ENCODE results near the gene LHX3. TPM values are rescaled to one million over a fixed set of nuclear protein-coding genes. Genes with fewer than 3 reads are reported as not detected.

LHX3 gene
- polyA plus RNA-seq, 1 donor from 2014 or later: not detected

DNA sequence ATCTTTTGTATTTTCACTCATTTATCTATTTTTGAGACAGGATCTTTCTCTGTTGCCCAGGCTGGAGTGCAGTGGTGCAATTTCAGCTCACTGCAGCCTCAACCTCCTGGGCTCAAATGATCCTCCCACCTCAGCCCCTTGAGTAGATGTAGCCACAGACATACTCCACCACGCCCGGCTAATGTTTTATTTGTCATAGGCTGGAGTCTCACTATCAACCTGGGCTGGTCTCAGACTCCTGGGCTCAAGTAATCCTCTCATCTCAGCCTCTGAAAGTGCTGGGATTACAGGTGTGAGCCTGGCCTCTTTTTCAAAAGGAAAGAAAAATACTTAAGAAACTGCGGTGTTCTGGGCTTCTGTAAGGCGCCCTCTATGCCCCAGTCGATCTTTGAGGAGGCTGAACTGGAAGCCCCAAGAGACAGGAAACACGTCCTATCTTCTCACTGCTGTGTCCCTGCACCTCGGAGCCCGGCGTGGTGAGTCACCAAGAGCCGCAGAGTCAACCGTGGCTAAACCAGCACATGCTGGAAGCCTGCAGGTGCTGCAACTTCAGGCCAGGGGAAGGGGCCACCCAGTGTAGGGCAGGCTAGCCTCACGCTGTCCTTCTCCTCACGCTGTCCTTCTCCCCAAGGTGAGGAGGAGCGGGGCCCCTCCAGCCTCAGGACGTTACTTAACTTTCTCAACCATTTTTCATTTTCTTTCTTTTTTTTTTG, 15.2 kb upstream of the LHX3 start (continued):
- TF ChIP-seq, protein P1, sequence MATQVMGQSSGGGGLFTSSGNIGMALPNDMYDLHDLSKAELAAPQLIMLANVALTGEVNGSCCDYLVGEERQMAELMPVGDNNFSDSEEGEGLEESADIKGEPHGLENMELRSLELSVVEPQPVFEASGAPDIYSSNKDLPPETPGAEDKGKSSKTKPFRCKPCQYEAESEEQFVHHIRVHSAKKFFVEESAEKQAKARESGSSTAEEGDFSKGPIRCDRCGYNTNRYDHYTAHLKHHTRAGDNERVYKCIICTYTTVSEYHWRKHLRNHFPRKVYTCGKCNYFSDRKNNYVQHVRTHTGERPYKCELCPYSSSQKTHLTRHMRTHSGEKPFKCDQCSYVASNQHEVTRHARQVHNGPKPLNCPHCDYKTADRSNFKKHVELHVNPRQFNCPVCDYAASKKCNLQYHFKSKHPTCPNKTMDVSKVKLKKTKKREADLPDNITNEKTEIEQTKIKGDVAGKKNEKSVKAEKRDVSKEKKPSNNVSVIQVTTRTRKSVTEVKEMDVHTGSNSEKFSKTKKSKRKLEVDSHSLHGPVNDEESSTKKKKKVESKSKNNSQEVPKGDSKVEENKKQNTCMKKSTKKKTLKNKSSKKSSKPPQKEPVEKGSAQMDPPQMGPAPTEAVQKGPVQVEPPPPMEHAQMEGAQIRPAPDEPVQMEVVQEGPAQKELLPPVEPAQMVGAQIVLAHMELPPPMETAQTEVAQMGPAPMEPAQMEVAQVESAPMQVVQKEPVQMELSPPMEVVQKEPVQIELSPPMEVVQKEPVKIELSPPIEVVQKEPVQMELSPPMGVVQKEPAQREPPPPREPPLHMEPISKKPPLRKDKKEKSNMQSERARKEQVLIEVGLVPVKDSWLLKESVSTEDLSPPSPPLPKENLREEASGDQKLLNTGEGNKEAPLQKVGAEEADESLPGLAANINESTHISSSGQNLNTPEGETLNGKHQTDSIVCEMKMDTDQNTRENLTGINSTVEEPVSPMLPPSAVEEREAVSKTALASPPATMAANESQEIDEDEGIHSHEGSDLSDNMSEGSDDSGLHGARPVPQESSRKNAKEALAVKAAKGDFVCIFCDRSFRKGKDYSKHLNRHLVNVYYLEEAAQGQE (IDR thresholded peaks at IDR 0.05; ENCODE audit: borderline replicate concordance): no peak

DNA sequence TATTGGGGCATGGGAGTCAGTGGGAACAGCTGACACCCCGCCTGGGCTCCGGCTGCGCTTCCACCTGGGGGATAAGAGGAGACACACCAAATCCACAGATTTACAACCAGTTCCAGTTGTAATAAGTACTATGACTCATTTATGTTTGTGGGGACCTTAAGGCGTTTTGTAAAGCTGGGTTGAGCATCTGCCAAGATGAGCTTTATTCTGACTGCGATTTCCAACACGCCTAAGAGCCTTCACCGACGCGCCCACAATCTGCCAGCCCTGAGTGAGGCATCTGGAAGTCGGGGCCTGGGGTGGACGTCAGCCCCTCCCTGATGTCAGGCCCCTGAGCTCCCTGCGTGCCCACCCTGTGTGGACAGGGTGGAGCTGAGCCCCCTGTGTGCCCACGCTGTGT, 14.3 kb upstream of the LHX3 start:
- H3K79me2 ChIP-seq (replicated peaks; ENCODE audit: insufficient read depth, low read length): no peaks in the 10 kb centered on the region
- no peaks in the 10 kb centered on the region for H3K9me3 ChIP-seq (ENCODE audit: low read length)
- TF ChIP-seq SMC3 (conservative IDR thresholded peaks at IDR 0.05; ENCODE audit: poor library complexity) (no peak), POLR2AphosphoS5 (IDR thresholded peaks at IDR 0.05) (no peak), MXI1 (conservative IDR thresholded peaks at IDR 0.05; ENCODE audit: poor library complexity, severe bottlenecking) (no peak), TAF1 (IDR thresholded peaks at IDR 0.05; ENCODE audit: low read depth) (no peak), EP300 (conservative IDR thresholded peaks at IDR 0.05; ENCODE audit: poor library complexity, severe bottlenecking) (no peak)
- H3K4me2 ChIP-seq (ENCODE audit: low read length): no peak overlapping the region
- H3F3A ChIP-seq (ENCODE audit: insufficient read depth, low read length, poor library complexity, severe bottlenecking): no peaks in the 10 kb centered on the region
- H3K27me3 ChIP-seq (ENCODE audit: insufficient read depth, low read depth, low read length): no peaks in the 10 kb centered on the region
- no peak overlapping the region for H3K27ac ChIP-seq (ENCODE audit: low read length)
- no peak overlapping the region for H3K9ac ChIP-seq (ENCODE audit: low read length)
- no peak overlapping the region for H3K4me3 ChIP-seq (ENCODE audit: low read length)
- peaks cover 3% of the 10 kb centered on the region for H3K36me3 ChIP-seq (ENCODE audit: insufficient read depth, low read length)
- no peaks in the 10 kb centered on the region for H4K20me1 ChIP-seq (ENCODE audit: insufficient read depth)
- no peaks in the 10 kb centered on the region for H3K9me2 ChIP-seq (ENCODE audit: insufficient read depth, low read length)
- H2AFZ ChIP-seq (ENCODE audit: low read depth, low read length): no peak overlapping the region

DNA sequence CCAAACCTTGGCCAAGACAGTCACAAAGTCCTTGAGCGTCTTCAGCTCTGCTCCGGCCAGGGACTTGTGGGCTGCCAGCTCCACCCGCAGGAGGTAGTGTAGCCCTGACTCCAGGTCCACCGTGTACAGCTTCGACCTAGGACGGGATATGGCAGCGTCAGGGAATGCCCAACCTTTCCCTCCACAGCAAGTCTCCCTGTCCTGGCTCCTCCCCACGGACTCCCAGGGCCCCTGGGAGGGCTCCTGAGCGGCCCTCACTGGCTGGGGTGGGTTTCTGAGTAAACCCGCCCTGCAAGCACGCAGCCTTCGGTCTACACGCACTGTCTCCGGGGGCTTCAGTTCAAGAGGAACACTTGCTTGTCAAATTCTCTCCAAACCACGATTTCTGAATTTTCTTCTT, 13.7 kb upstream of the LHX3 start:
- Histone ChIP-seq H3K4me3 (ENCODE audit: low read length) (no peak overlapping the region), H2AFZ (ENCODE audit: low read depth, low read length) (no peak overlapping the region), H3K9me3 (ENCODE audit: low read length) (no peaks in the 10 kb centered on the region), H3F3A (ENCODE audit: insufficient read depth, low read length, poor library complexity, severe bottlenecking) (no peaks in the 10 kb centered on the region), H3K9ac (ENCODE audit: low read length) (no peak overlapping the region), H4K20me1 (ENCODE audit: insufficient read depth) (no peaks in the 10 kb centered on the region), H3K27me3 (ENCODE audit: insufficient read depth, low read depth, low read length) (no peaks in the 10 kb centered on the region), H3K9me2 (ENCODE audit: insufficient read depth, low read length) (no peaks in the 10 kb centered on the region), H3K79me2 (replicated peaks; ENCODE audit: insufficient read depth, low read length) (no peaks in the 10 kb centered on the region), H3K4me2 (ENCODE audit: low read length) (no peak overlapping the region), H3K36me3 (ENCODE audit: insufficient read depth, low read length) (peaks cover 6% of the 10 kb centered on the region), H3K27ac (ENCODE audit: low read length) (no peak overlapping the region)
- TF ChIP-seq SMC3 (conservative IDR thresholded peaks at IDR 0.05; ENCODE audit: poor library complexity): no peak

DNA sequence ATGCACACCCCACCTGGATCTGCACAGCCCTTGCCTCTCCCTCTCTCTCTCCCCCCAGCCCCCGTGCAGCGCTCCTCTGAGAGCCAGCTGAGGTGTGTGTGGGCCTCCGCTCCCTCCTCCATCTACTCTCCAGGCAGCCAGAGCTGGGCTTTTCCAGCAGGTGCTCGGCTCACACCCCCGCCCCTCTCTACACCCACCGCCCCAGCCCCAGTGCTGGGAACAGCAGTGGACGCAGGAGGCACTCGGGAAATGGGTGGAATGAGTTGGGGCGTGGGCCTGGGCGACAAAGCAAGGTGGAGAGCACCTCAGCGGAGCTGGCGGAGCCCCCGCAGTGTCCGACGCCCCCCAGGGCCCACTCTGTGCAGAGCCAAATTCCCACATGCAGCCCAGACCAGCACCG, 13.3 kb upstream of the LHX3 start:
- TF ChIP-seq, protein P2, sequence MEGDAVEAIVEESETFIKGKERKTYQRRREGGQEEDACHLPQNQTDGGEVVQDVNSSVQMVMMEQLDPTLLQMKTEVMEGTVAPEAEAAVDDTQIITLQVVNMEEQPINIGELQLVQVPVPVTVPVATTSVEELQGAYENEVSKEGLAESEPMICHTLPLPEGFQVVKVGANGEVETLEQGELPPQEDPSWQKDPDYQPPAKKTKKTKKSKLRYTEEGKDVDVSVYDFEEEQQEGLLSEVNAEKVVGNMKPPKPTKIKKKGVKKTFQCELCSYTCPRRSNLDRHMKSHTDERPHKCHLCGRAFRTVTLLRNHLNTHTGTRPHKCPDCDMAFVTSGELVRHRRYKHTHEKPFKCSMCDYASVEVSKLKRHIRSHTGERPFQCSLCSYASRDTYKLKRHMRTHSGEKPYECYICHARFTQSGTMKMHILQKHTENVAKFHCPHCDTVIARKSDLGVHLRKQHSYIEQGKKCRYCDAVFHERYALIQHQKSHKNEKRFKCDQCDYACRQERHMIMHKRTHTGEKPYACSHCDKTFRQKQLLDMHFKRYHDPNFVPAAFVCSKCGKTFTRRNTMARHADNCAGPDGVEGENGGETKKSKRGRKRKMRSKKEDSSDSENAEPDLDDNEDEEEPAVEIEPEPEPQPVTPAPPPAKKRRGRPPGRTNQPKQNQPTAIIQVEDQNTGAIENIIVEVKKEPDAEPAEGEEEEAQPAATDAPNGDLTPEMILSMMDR (IDR thresholded peaks at IDR 0.05; ENCODE audit: poor library complexity, severe bottlenecking): no peak
- no peak for TF ChIP-seq RAD21 (conservative IDR thresholded peaks at IDR 0.05)
- no peak for TF ChIP-seq EZH2 (IDR thresholded peaks at IDR 0.05; ENCODE audit: borderline replicate concordance, insufficient read depth, low read length, poor library complexity, severe bottlenecking)
- TF ChIP-seq TAF1 (IDR thresholded peaks at IDR 0.05; ENCODE audit: low read depth): no peak
- no peak for TF ChIP-seq SMC3 (conservative IDR thresholded peaks at IDR 0.05; ENCODE audit: poor library complexity)
- no peak for TF ChIP-seq MXI1 (conservative IDR thresholded peaks at IDR 0.05; ENCODE audit: poor library complexity, severe bottlenecking)
- no peak for TF ChIP-seq EP300 (conservative IDR thresholded peaks at IDR 0.05; ENCODE audit: poor library complexity, severe bottlenecking)
- TF ChIP-seq, protein P1 (IDR thresholded peaks at IDR 0.05; ENCODE audit: borderline replicate concordance): no peak
- no peak for TF ChIP-seq POLR2AphosphoS5 (IDR thresholded peaks at IDR 0.05)
- Histone ChIP-seq H3K79me2 (replicated peaks; ENCODE audit: insufficient read depth, low read length) (no peaks in the 10 kb centered on the region), H3K4me2 (ENCODE audit: low read length) (no peak overlapping the region), H3K36me3 (ENCODE audit: insufficient read depth, low read length) (peaks cover 6% of the 10 kb centered on the region), H3K9me2 (ENCODE audit: insufficient read depth, low read length) (no peaks in the 10 kb centered on the region), H3K4me3 (ENCODE audit: low read length) (no peak overlapping the region), H3K9ac (ENCODE audit: low read length) (no peak overlapping the region), H4K20me1 (ENCODE audit: insufficient read depth) (no peaks in the 10 kb centered on the region), H3F3A (ENCODE audit: insufficient read depth, low read length, poor library complexity, severe bottlenecking) (no peaks in the 10 kb centered on the region), H2AFZ (ENCODE audit: low read depth, low read length) (no peak overlapping the region), H3K27me3 (ENCODE audit: insufficient read depth, low read depth, low read length) (no peaks in the 10 kb centered on the region), H3K9me3 (ENCODE audit: low read length) (no peaks in the 10 kb centered on the region), H3K27ac (ENCODE audit: low read length) (no peak overlapping the region)
